GM23248 (cell line): Measurements from ENCODE around the gene DNAJC10. TPM values are rescaled to one million over a fixed set of nuclear protein-coding genes. Genes with fewer than 3 reads are reported as not detected.

Experiments
- DNase-seq: peaks from one replicate; pipeline ENCODE4 v3.0.0-alpha.2; 2015
- H2AFZ ChIP-seq: fragments of 200-600 bp; sonication (generic); 2 replicates; pipeline ENCODE4 v1.6.1; 2016; ENCODE audit warnings: antibody characterized with exemption
- H3F3A ChIP-seq: fragments of 200-600 bp; sonication (generic); 2 replicates; pipeline ENCODE4 v1.6.1; 2016; ENCODE audit warnings: mild to moderate bottlenecking, antibody characterized with exemption, mixed run types; ENCODE audit not compliant: insufficient read depth
- H3K27ac ChIP-seq: fragments of 200-600 bp; sonication (generic); 2 replicates; pipeline ENCODE4 v1.5.1; 2016; ENCODE audit warnings: mild to moderate bottlenecking
- H3K27me3 ChIP-seq: fragments of 200-600 bp; sonication (generic); replicated peaks from 2 replicates; pipeline ENCODE4 v1.6.1; 2016; ENCODE audit warnings: mild to moderate bottlenecking; ENCODE audit not compliant: insufficient read depth
- H3K36me3 ChIP-seq: fragments of 200-600 bp; sonication (generic); 2 replicates; pipeline ENCODE4 v1.6.1; 2016; ENCODE audit warnings: low read depth, mild to moderate bottlenecking
- H3K4me1 ChIP-seq: fragments of 200-600 bp; sonication (generic); 2 replicates; pipeline ENCODE4 v1.6.1; 2016; ENCODE audit warnings: mild to moderate bottlenecking; ENCODE audit not compliant: insufficient read depth
- H3K4me2 ChIP-seq: fragments of 200-600 bp; sonication (generic); one replicate; pipeline ENCODE4 v1.6.1; 2016; ENCODE audit warnings: mild to moderate bottlenecking; ENCODE audit not compliant: unreplicated experiment
- H3K4me3 ChIP-seq: fragments of 200-600 bp; sonication (generic); 2 replicates; pipeline ENCODE4 v1.5.1; 2016; ENCODE audit warnings: mild to moderate bottlenecking
- H3K79me2 ChIP-seq: fragments of 200-600 bp; sonication (generic); 2 replicates; pipeline ENCODE4 v1.6.1; 2016; ENCODE audit warnings: mild to moderate bottlenecking; ENCODE audit not compliant: insufficient read depth
- H3K9ac ChIP-seq: fragments of 200-600 bp; sonication (generic); 2 replicates; pipeline ENCODE4 v1.6.1; 2016; ENCODE audit warnings: mild to moderate bottlenecking
- H3K9me2 ChIP-seq: fragments of 200-600 bp; sonication (generic); 2 replicates; pipeline ENCODE4 v1.6.1; 2016; ENCODE audit warnings: mixed run types, mild to moderate bottlenecking, moderate library complexity; ENCODE audit not compliant: insufficient read depth
- H3K9me3 ChIP-seq: fragments of 200-600 bp; sonication (generic); one replicate; pipeline ENCODE4 v1.6.1; 2017; ENCODE audit warnings: low read depth
- H4K20me1 ChIP-seq: fragments of 200-600 bp; sonication (generic); 2 replicates; pipeline ENCODE4 v1.6.0; 2016; ENCODE audit not compliant: insufficient read depth
- EZH2 ChIP-seq: fragments of 200-600 bp; sonication (generic); IDR thresholded peaks from 2 replicates; pipeline ENCODE4 v1.6.1; 2018; ENCODE audit warnings: antibody characterized with exemption, mild to moderate bottlenecking; ENCODE audit not compliant: insufficient read depth, poor library complexity, severe bottlenecking
- EZH2phosphoT487 ChIP-seq: fragments of 200-600 bp; sonication (generic); IDR thresholded peaks from 2 replicates; pipeline ENCODE4 v1.6.1; 2018; ENCODE audit warnings: antibody characterized with exemption, moderate library complexity, mild to moderate bottlenecking, low read depth; ENCODE audit not compliant: insufficient read depth
- WGBS, 2 experiments: methylation state at CpG; one replicate each; pipeline ENCODE4 v1.1.6; 2015 to 2017; ENCODE audit warnings: low lambda C conversion rate in 2 of 2, low coverage in 1 of 2; ENCODE audit errors: missing lambda C conversion rate in 2 of 2; 5-methylcytosine and 5-hydroxymethylcytosine counted together
- in situ Hi-C: fragments of 300-500 bp; cut with MboI; formaldehyde crosslinking; loops from 2 replicates; pipeline ENCODE4 v1.15.0; 2020
- polyA plus RNA-seq: library from polyadenylated mRNA; unstranded; fragments of >200 nt; fragmentation: Nextera tagmentation; extraction: Ambion mirVana; gene quantifications from 2 replicates; pipeline ENCODE4 v1.2.1, GENCODE V29; 2016
- total RNA-seq: library from RNA; depleted of rRNA; stranded (reverse); fragments of >200 nt; shearing (Covaris generic); gene quantifications from 2 replicates; pipeline ENCODE4 v1.2.3, GENCODE V29; 2014

DNAJC10 gene
- total and polyA plus RNA-seq, 2 experiments from 2014 or later: 96.0 to 117 TPM

- no peak overlapping the region for H2AFZ ChIP-seq
- no peak overlapping the region for H3K4me3 ChIP-seq
- DNase-seq: no peak
- no peaks in the 10 kb centered on the region for H3K27me3 ChIP-seq
- no peak overlapping the region for H3K27ac ChIP-seq
- H3K4me2 ChIP-seq: no peak overlapping the region
- H3K79me2 ChIP-seq: no peaks in the 10 kb centered on the region
- H3K9ac ChIP-seq: no peak overlapping the region
- 95% methylated on average over 2 of the region's 2 CpGs for WGBS, 2 experiments
- H3K36me3 ChIP-seq: no peaks in the 10 kb centered on the region; the same call in 1 of the 2 replicates
- H3K9me3 ChIP-seq: no peaks in the 10 kb centered on the region
- in situ Hi-C loops: no loop called here
- H3K9me2 ChIP-seq: no peaks in the 10 kb centered on the region
- H3F3A ChIP-seq: no peaks in the 10 kb centered on the region
- no peaks in the 10 kb centered on the region for H3K4me1 ChIP-seq
- H4K20me1 ChIP-seq: no peaks in the 10 kb centered on the region
- no peak for TF ChIP-seq EZH2phosphoT487
- no peak for TF ChIP-seq EZH2
These were observed 76.4 kb downstream of the DNAJC10 start for GRCh38 chr2:182792441-182792840.

- Histone ChIP-seq H3K4me1 (no peaks in the 10 kb centered on the region), H4K20me1 (no peaks in the 10 kb centered on the region), H3K27ac (no peak overlapping the region), H3K9ac (no peak overlapping the region), H3K9me2 (no peaks in the 10 kb centered on the region), H3K36me3 (no peaks in the 10 kb centered on the region), H3K27me3 (no peaks in the 10 kb centered on the region), H3K4me2 (no peak overlapping the region), H3K9me3 (no peaks in the 10 kb centered on the region), H3F3A (no peaks in the 10 kb centered on the region), H2AFZ (no peak overlapping the region), H3K4me3 (no peak overlapping the region), H3K79me2 (no peaks in the 10 kb centered on the region)
- 17 to 26% methylated on average over 2 of the region's 2 CpGs for WGBS, 2 experiments
- in situ Hi-C loops: no loop called here
- TF ChIP-seq EZH2 (no peak), EZH2phosphoT487 (no peak)
- no peak for DNase-seq
These were observed 82.7 kb downstream of the DNAJC10 start for GRCh38 chr2:182798736-182799135.

GRCh38 chr2:182804128-182804527, 88.1 kb downstream of the DNAJC10 start:
- WGBS, 2 experiments: 59 to 60% methylated on average over 5 of the region's 5 CpGs
- in situ Hi-C loops: no loop called here

GRCh38 chr2:182807319-182807718, 91.3 kb downstream of the DNAJC10 start:
- no peaks in the 10 kb centered on the region for H4K20me1 ChIP-seq
- TF ChIP-seq EZH2 (no peak), EZH2phosphoT487 (no peak)
- no peak overlapping the region for H3K27ac ChIP-seq
- H3K9ac ChIP-seq: no peak overlapping the region
- H3K79me2 ChIP-seq: no peaks in the 10 kb centered on the region
- no peak overlapping the region for H3K4me2 ChIP-seq
- 24 to 36% methylated on average over 3 of the region's 3 CpGs for WGBS, 2 experiments
- no peak overlapping the region for H3K4me3 ChIP-seq
- no peak overlapping the region for H2AFZ ChIP-seq
- H3K27me3 ChIP-seq: peaks cover 2% of the 10 kb centered on the region; the same call in 1 of the 2 replicates
- no peaks in the 10 kb centered on the region for H3K9me3 ChIP-seq
- H3K4me1 ChIP-seq: no peaks in the 10 kb centered on the region
- no peaks in the 10 kb centered on the region for H3F3A ChIP-seq
- in situ Hi-C loops: no loop called here
- no peaks in the 10 kb centered on the region for H3K36me3 ChIP-seq
- DNase-seq: no peak
- H3K9me2 ChIP-seq: no peaks in the 10 kb centered on the region

More at GRCh38 chr2:182804128-182804527, 88.1 kb downstream of the DNAJC10 start:
- Histone ChIP-seq H3K4me2 (no peak overlapping the region), H3K9me3 (no peaks in the 10 kb centered on the region), H3K36me3 (no peaks in the 10 kb centered on the region), H3K4me3 (no peak overlapping the region), H3K4me1 (no peaks in the 10 kb centered on the region), H3K27me3 (no peaks in the 10 kb centered on the region; the same call in 1 of the 2 replicates), H4K20me1 (no peaks in the 10 kb centered on the region), H3K9ac (no peak overlapping the region), H3K79me2 (no peaks in the 10 kb centered on the region), H2AFZ (no peak overlapping the region), H3K9me2 (no peaks in the 10 kb centered on the region), H3K27ac (no peak overlapping the region), H3F3A (no peaks in the 10 kb centered on the region)
- TF ChIP-seq EZH2phosphoT487 (no peak), EZH2 (no peak)
- no peak for DNase-seq

GRCh38 chr2:182810087-182810486, 94.0 kb downstream of the DNAJC10 start:
- H3K36me3 ChIP-seq: no peaks in the 10 kb centered on the region
- H3K9me2 ChIP-seq: no peaks in the 10 kb centered on the region
- no peaks in the 10 kb centered on the region for H3K79me2 ChIP-seq
- WGBS, 2 experiments: 47% methylated on average over 3 of the region's 3 CpGs
- H3K27me3 ChIP-seq: peaks cover 18% of the 10 kb centered on the region; the same call in 1 of the 2 replicates
- no peaks in the 10 kb centered on the region for H3K9me3 ChIP-seq
- H4K20me1 ChIP-seq: no peaks in the 10 kb centered on the region
- no peaks in the 10 kb centered on the region for H3K4me1 ChIP-seq
- no peak overlapping the region for H3K9ac ChIP-seq
- no peak overlapping the region for H3K27ac ChIP-seq
- in situ Hi-C loops: no loop called here
- no peak overlapping the region for H3K4me2 ChIP-seq
- H2AFZ ChIP-seq: no peak overlapping the region
- DNase-seq: no peak
- TF ChIP-seq EZH2 (no peak), EZH2phosphoT487 (no peak)
- no peak overlapping the region for H3K4me3 ChIP-seq
- H3F3A ChIP-seq: no peaks in the 10 kb centered on the region
